H1 (cell line): ENCODE measurements around the gene TUBB2B. TPM values are rescaled to one million over a fixed set of nuclear protein-coding genes. Genes with fewer than 3 reads are reported as not detected.
A peak's percentile ranks its signal among the peaks of the same experiment; 100 is the strongest.

Experiments used
- CBX8 ChIP-seq: fragments of 300-800, 300-1000 bp; sonication (generic); IDR thresholded peaks from 2 replicates; pipeline ENCODE4 v1.7.1; 2016; ENCODE audit warnings: low read depth, low read length, borderline replicate concordance
- GTF2F1 ChIP-seq: IDR thresholded peaks from 2 replicates; pipeline ENCODE4 v1.6.1; 2012; ENCODE audit warnings: low read depth, low read length, improper control_type of control experiment, borderline replicate concordance
- JUND ChIP-seq: IDR thresholded peaks from 2 replicates; pipeline ENCODE4 v1.6.1; 2011; ENCODE audit warnings: mild to moderate bottlenecking, improper control_type of control experiment, low read length
- KDM1A ChIP-seq: fragments of 200-600, 300-600 bp; sonication (generic); IDR thresholded peaks from 2 replicates; pipeline ENCODE4 v1.7.1; 2016; ENCODE audit warnings: mild to moderate bottlenecking, low read length, borderline replicate concordance
- POLR2A ChIP-seq, 2 experiments: IDR thresholded peaks; 1 replicate in 1 of 2; 2 replicates in 1 of 2; pipeline ENCODE4 v1.6.1; 2011; ENCODE audit warnings: low read depth in 2 of 2, low read length in 2 of 2, mild to moderate bottlenecking in 2 of 2; ENCODE audit errors: control extremely low read depth in 1 of 2
- SIN3A ChIP-seq, 2 experiments: IDR thresholded peaks in 1 of 2; conservative IDR thresholded peaks in 1 of 2; 2 replicates each; pipeline ENCODE4 v1.6.1; 2011 to 2012; ENCODE audit warnings: low read length in 2 of 2, improper control_type of control experiment in 1 of 2, low read depth in 1 of 2, mild to moderate bottlenecking in 1 of 2
- TBP ChIP-seq: IDR thresholded peaks from 2 replicates; pipeline ENCODE4 v1.6.1; 2011; ENCODE audit warnings: low read depth, low read length, improper control_type of control experiment
- polyA plus RNA-seq, 7 experiments: library from polyadenylated mRNA; depleted of rRNA in 3 of 7; stranded (reverse) in 5 of 7; unstranded in 2 of 7; fragments of >200 nt in 5 of 7; fragments of 200-250 nt in 2 of 7; gene quantifications; 1 replicate in 5 of 7; 2 replicates in 1 of 7; 4 replicates in 1 of 7; pipeline versions ENCODE4 v1.2.1 to v1.2.3, GENCODE V29; 2011 to 2013; ENCODE audit warnings: missing spikeins in 2 of 7, mixed read lengths in 2 of 7
- total RNA-seq: library from RNA; stranded (reverse); fragmentation: NEBNext Ultra II Directional; extraction: Animal tissue kit (Norgen Biotek cat#: 25700); gene quantifications from 2 replicates; pipeline ENCODE4 v1.2.1, GENCODE V29; 2021
- TF ChIP-seq, protein P1 (sequence below), 3 experiments: IDR thresholded peaks; 1 replicate in 2 of 3; 2 replicates in 1 of 3; pipeline versions ENCODE4 v1.5.1 to v1.6.1; 2011; ENCODE audit warnings: low read length in 3 of 3, mild to moderate bottlenecking in 3 of 3, inconsistent platforms in 2 of 3, low read depth in 1 of 3, moderate library complexity in 1 of 3; ENCODE audit not compliant: insufficient read depth in 1 of 3; ENCODE audit errors: control extremely low read depth in 1 of 3

TUBB2B gene
- total and polyA plus RNA-seq, 2 of the 8 experiments (the other 6 are each of a cell fraction or from before 2014, with no cell fraction given): 612 to 722 TPM

DNA sequence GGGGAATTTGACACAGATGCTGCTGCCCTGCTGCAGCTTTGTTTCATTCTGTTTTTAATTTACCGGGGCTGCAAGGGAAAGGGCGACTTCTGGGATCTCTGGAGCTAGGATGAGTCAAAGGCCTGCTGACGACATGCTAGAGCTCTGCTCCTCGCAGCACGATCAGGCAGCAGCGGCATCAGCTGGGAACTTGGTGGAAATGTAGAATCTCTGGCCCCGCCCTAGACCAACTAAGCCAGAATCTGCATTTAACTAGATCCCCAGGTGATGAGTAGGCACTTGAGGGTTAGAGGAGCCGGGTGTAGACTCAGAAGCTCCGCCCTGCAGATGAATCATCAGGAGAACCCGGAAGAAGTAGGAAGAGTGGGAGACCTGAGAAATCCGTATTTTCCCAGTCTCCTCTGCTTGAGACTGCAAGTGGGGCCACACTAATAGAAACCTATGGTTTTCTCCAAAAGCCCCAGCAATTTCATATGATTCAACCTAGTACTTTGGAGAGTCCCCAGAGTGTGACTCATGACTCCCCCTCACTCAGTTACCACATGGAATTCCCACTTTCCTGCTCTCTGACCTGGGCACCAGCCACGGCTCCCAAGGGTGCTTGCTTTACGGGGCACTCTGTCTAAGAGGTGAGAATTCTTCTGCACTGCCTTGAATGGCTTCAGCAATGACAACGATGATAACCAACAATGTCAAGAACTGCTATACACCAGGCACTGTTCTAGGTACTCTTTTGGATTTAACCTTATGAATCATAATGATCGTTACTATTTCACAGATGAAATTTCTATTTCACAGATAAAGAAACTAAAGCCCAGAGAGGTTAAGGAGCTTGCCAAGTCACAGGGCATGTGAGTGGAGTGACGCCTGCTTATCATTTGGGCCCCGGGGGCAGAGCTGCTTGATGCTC, 18.1 kb downstream of the TUBB2B start (continued):
- TF ChIP-seq CBX8 (no peak), GTF2F1 (no peak), POLR2A (IDR thresholded peaks at IDR 0.05; ENCODE audit: control extremely low read depth in 1 of 2, low read depth in 2 of 2, low read length in 2 of 2) (peak; percentile 38 to 62; a peak in 2 of 3 replicates), TBP (peak; percentile 61), KDM1A (no peak), JUND (peak; percentile 82; the same call in 1 of the 2 replicates), SIN3A (conservative IDR thresholded peaks at IDR 0.05 in 1 of 2, IDR thresholded peaks at IDR 0.05 in 1 of 2; ENCODE audit: low read depth in 1 of 2, low read length in 2 of 2) (peak in 1 of 2 experiments; percentile 56; a peak in 1 of 4 replicates)
- TF ChIP-seq, protein P1, sequence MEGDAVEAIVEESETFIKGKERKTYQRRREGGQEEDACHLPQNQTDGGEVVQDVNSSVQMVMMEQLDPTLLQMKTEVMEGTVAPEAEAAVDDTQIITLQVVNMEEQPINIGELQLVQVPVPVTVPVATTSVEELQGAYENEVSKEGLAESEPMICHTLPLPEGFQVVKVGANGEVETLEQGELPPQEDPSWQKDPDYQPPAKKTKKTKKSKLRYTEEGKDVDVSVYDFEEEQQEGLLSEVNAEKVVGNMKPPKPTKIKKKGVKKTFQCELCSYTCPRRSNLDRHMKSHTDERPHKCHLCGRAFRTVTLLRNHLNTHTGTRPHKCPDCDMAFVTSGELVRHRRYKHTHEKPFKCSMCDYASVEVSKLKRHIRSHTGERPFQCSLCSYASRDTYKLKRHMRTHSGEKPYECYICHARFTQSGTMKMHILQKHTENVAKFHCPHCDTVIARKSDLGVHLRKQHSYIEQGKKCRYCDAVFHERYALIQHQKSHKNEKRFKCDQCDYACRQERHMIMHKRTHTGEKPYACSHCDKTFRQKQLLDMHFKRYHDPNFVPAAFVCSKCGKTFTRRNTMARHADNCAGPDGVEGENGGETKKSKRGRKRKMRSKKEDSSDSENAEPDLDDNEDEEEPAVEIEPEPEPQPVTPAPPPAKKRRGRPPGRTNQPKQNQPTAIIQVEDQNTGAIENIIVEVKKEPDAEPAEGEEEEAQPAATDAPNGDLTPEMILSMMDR (IDR thresholded peaks at IDR 0.05; ENCODE audit: control extremely low read depth in 1 of 3, insufficient read depth in 1 of 3, low read depth in 1 of 3, low read length in 3 of 3): peak in 2 of 3 experiments; percentile 19 to 24; a peak in 2 of 4 replicates
